Epithelial cell of prostate (primary cell): ENCODE measurements around the gene RILPL2.
"Not testable (repeated sequence)": the region's sequence is repeated elsewhere in the genome, so short reads cannot be mapped to it uniquely, and the experiment has no call there.

Experiments
- DNase-seq: peaks from one replicate; pipeline ENCODE4 v3.0.0-alpha.2; 2011; ENCODE audit warnings: low read depth, low spot score
- H3K27ac ChIP-seq: fragments of 450-650 bp; 2 replicates; pipeline ENCODE4 v1.5.1; 2017; ENCODE audit warnings: mild to moderate bottlenecking

The RILPL2 gene

DNA sequence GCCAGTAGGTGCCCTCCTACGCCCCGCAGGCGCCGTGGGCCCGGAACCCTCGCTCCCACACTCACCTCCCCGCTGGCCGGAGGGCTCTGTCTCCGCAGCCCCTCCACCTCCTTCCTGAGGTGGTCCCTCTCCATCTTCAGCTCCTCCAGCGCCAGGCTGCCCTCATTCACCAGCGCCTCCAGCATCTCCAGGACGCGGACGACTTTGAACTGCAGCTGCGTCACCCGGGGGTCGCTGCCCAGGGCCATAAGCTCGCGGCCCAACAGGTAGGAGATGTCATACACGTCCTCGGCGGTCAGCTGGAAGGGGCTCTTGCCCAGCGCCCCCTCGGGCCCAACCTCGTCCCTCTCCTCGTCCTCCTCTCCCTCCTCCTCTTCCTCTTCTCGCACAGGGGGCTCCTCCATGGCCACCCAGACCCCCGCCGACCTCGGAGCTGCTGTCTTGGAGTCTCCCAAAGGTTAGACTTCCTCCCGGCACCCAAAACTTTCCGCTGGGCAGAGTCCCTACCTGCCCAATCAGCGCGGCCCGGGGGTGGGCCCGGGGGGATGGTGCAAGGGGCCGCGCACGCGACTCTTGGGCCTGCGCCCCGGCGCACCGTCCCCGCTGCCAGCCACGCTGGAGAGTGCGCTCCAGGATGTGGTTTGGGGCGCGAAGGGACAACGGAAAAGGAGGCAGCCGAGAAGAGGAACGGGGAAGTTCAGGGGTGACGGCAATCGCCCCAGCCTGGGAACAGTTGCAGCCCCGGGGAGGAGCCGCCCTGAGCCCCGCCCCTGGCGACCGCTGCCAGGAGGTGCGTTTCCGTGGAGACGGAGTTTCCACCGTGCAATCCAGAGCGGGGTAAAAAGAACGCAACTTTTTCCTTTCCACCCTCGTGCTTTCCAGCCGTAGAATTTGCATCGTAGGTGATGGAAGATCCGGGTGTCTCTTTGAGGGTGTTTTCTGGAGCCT is at the start of gene RILPL2:
Gene RILPL2 (minus strand): TSS at position 668 of the 948 bp plus-strand sequence. CDS start 264 bp downstream, at position 404.
- DNase-seq = no peak
- peak within 1 kb of the TSS; percentile 59 for H3K27ac ChIP-seq

DNA sequence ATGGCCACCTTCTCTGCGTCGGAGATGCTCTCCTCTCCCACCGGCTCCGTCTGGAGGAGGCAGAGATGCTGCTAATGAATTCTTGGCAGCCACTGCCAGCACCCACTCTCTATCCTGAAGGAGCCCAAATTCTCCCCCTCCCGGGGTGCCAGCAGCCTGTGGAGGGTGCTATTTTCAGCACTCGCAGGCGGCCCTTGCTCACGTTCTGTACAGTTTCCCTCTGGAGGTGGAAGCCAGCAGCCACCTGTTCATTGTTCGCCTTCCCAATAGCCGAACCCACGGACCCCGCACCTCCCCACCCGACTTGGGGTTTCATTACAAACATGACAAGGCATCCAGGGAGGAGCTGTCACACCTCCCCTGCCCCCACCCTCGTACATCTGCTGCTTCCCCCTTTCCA is 49.3 kb upstream of the RILPL2 start:
- no peak overlapping the region for H3K27ac ChIP-seq
- no peak for DNase-seq

- no peak overlapping the region for H3K27ac ChIP-seq
- no peak for DNase-seq
These were observed 47.2 kb upstream of the RILPL2 start for GRCh38 chr12:123483602-123484248.

- H3K27ac ChIP-seq = no peak overlapping the region
- no peak for DNase-seq
These were observed 46.4 kb upstream of the RILPL2 start for GRCh38 chr12:123482876-123483275.

- not testable (repeated sequence) for H3K27ac ChIP-seq, DNase-seq
These were observed 44.8 kb upstream of the RILPL2 start for GRCh38 chr12:123481251-123481650.

DNA sequence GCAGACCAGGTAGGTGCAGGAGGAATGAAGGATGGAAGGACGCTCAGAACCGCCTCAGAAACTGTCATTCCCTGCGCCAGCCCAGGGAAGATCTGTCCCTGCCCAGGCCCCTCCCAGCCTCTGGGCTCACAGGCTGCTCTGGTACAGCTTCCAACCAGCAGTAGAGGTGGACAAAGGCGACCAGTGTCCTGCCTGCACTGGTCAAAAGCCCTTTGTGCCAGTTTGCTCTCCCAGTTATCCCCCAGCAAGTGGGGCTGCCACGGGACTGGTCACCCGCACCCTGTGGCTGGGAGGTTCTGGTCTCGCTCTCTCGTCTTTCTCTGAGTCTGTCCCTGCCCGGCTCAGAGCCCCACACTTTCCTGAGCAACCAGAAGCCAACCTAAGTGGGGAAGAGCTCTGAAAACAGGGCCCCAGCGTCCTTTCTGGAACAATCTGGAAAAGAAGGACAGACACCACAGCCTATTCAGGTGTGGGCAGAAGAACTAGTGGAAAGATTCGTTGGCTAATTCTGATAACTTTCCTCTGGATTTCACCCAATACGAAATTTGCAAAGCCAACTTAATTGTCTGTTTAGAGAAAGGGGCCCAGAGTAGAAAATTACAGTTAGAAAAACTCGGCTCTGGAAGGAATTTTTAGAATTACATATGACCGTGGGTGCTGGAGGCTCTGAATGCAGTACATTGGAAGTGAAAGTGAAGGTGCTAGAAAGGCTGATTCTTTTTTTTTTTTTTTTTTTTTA is 43.1 kb upstream of the RILPL2 start:
- no peak overlapping the region for H3K27ac ChIP-seq
- no peak for DNase-seq

DNA sequence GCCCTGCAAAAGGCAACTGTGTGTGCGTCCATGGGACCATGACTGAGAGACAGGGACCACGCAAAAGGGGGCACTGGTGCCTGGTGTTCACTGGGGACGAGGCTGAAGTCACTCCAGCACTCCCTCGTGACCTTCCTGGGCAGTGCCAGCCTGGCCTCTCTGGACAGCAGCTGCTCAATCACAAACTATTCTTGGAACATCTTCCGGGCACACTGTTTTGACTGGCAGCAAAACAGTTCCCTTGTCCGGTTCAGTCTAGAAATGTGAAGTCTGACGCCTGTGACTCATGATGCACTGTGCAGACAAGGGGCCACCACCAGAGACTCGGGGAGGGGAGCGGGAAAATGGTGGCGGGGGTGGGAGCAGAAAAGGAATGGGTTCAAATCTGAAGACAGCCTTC is 42.3 kb upstream of the RILPL2 start:
- no peak overlapping the region for H3K27ac ChIP-seq
- DNase-seq = no peak

GRCh38 chr12:123478069-123478468 is 41.6 kb upstream of the RILPL2 start:
- no peak for DNase-seq
- H3K27ac ChIP-seq = no peak overlapping the region

GRCh38 chr12:123475246-123475703 is 38.8 kb upstream of the RILPL2 start:
- DNase-seq = no peak
- no peak overlapping the region for H3K27ac ChIP-seq

GRCh38 chr12:123474485-123475245 is 38.2 kb upstream of the RILPL2 start:
- DNase-seq = no peak
- no peak overlapping the region for H3K27ac ChIP-seq

DNA sequence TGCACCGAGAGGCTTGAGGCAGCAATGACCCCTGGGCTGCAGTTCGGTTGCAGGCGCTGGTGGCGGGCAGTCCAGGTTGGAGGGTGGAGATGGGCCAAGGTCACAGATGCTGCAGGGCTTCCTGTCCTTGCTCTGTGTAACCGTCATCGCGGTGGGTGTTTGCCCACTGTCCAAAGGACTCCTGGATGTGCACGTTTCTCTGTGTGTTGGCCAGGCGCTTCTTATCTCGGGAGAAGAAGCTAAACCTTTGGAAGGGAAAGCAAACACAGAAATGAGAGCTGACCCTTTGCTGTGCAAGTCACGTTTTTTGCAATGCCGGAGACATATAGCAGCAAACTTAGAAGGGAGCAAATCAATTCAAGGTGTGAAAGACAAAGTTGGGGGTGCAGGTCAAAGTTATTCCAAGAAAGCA is 36.0 kb upstream of the RILPL2 start:
- H3K27ac ChIP-seq = no peak overlapping the region
- no peak for DNase-seq

DNA sequence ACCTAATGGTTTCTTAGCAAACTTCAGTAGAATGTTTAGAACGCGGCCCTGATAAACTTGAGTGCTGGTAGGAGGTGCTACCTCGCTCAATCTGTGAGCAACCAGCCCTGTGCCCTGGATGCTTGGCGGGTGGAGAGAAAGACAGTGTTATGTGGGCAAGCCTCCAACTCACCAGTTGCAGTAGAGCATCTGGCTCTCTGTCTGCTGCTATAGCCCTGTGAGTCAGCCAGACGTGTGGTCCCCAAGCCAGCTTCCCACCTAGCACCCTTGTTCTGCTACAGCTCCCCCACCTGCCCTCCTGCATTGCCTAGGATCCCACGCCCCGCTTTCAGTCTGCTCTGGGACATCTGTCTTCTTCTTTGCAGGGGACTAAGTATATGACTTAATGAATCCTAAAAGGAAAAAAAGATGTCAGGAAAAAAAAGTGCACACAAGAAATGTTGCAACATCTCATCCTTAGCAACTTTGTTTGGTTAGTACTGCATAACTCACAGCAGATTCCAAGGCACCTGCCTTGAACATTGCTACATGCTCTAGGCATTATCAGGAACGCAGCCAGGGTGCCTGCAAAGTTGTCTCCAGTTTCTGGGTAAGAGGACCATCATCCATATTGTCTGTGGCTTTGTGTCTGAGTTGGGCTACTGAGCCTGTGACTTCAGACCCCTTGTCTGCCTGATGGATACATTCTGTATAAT is 35.0 kb upstream of the RILPL2 start:
- no peak overlapping the region for H3K27ac ChIP-seq
- no peak for DNase-seq

GRCh38 chr12:123469978-123470377 is 33.5 kb upstream of the RILPL2 start:
- H3K27ac ChIP-seq = no peak overlapping the region
- DNase-seq = no peak

DNA sequence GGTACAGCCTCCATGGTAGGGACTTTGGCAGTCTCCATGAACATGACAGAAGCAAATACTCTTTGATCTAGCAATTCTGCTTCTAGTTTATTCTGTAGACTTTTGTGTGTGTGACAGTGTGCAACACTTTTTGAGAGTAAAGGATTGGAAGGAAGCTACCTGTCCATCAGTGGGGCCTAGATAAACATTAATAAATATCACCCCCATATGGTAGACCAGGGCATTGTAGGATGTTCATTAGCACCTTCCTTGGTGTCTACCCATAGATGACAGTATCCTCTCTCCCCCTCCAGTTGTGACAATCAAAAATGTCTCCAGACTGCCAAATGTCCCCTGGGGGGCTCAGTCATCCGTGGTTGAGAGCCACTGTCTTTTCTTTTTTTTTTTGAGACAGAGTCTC is 32.3 kb upstream of the RILPL2 start:
- no peak for DNase-seq
- no peak overlapping the region for H3K27ac ChIP-seq

DNA sequence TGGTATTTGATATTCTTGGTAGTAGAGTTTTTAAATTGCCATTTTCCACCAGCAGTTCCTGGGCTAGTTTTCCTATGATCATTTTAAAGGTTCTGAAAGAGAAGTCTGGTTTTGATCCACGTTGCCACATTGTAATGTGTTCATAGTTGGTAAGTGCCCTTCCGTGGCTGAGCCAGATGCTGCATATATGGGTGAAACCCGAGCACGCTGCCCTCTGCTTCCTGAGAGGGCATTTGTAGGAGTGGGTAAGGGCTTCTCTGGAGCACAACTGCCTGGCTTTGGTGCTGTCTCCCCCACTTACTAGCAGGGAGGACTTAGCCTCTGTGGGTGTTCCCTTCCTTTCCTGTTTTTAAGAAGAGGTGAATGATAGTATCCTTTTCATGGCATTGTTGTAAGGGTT is 28.6 kb upstream of the RILPL2 start:
- DNase-seq = no peak

DNA sequence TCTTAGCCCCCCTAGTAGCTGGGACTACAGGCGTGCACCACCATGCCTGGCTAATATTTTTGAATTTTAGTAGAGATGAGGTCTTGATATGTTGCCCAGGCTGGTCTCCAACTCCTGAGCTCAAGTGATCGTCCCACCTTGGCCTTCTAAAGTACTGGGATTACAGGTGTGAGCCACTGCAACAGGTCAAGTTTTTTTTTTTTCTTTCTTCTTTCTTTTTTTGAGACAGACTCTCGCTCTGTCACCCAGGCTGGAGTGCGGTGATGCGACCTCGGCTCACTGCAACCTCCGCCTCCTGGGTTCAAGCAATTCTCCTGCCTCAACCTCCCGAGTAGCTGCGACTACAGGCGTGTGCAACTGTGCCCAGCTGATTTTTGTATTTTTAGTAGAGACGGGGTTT is 26.7 kb upstream of the RILPL2 start:
- not testable (repeated sequence) for H3K27ac ChIP-seq, DNase-seq

More for the DNA sequence above, 28.6 kb upstream of the RILPL2 start:
- H3K27ac ChIP-seq = no peak overlapping the region

GRCh38 chr12:123457980-123458779 is 21.7 kb upstream of the RILPL2 start, which contains the start of gene SNRNP35:
Gene SNRNP35, plus strand, starts transcription at chr12:123458139. Its CDS starts 7,402 bp downstream, at chr12:123465541.
- peak within 1 kb of the TSS; percentile 96 for H3K27ac ChIP-seq
- no peak for DNase-seq

DNA sequence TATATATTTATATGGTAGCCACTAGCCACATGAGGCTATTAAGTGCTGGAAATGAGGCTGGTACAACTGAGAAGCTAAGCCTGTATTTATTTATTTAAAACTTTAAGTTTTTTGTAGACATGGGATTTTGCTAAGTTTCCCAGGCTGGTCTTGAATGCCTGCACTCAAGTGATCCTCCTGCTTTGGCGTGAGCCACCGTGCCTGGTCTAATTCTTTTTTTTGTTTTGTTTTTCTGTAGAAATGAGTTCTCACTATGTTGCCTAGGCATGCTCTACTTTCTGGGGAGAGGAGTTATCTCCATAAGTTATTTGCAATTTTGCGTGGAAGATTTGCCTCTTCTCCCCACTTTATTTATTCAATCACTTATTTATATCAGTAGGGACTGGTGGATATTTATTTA is 16.7 kb upstream of the RILPL2 start:
- H3K27ac ChIP-seq = no peak overlapping the region
- no peak for DNase-seq

DNA sequence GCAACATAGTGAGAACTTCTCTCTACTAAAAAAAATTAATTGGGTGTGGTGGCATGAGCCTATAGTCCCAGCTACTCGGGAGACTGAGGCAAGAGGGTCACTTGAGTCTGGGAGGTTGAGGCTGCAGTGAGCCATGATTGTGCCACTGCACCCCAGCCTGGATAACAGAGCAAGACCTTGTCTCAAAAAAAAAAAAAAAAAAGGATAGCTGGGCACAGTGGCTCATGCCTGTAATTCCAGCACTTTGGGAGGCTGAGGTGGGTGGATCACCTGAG is 15.7 kb upstream of the RILPL2 start:
- not testable (repeated sequence) for DNase-seq

More for the DNA sequence above, 15.7 kb upstream of the RILPL2 start:
- H3K27ac ChIP-seq = not testable (repeated sequence)
